Kidney epithelial cell (primary cell): ENCODE results near the gene PTPN18. TPM values are rescaled to one million over a fixed set of nuclear protein-coding genes. Genes with fewer than 3 reads are reported as not detected.

Experiments used
- DNase-seq: peaks from one replicate; pipeline ENCODE4 v3.0.0-alpha.2; 2010; ENCODE audit warnings: low read depth
- H3K27me3 ChIP-seq: 2 replicates; pipeline ENCODE4 v1.6.0; 2011; ENCODE audit warnings: low read length; ENCODE audit not compliant: control insufficient read depth, insufficient read depth
- H3K36me3 ChIP-seq: 2 replicates; pipeline ENCODE4 v1.5.1; 2011; ENCODE audit warnings: low read length; ENCODE audit not compliant: control insufficient read depth, insufficient read depth
- H3K4me3 ChIP-seq: 2 replicates; pipeline ENCODE4 v1.5.1; 2011; ENCODE audit warnings: low read depth, mild to moderate bottlenecking, control low read depth, low read length
- CTCF ChIP-seq: IDR thresholded peaks from 2 replicates; pipeline ENCODE4 v1.5.1; 2011; ENCODE audit warnings: mild to moderate bottlenecking, moderate library complexity, low read length, control low read depth, inconsistent platforms; ENCODE audit not compliant: insufficient read depth, poor library complexity, severe bottlenecking
- total RNA-seq: library from RNA; depleted of rRNA; stranded (reverse); fragments of >200 nt; gene quantifications from 2 replicates; pipeline ENCODE4 v1.2.3, GENCODE V29; 2015

The PTPN18 gene
- total RNA-seq, 1 donor from 2014 or later: 15.9 TPM

GRCh38 chr2:130378898-130379214 lies 23.0 kb downstream of the PTPN18 start:
- H3K27me3 ChIP-seq: no peaks in the 10 kb centered on the region
- no peak for TF ChIP-seq CTCF
- DNase-seq: no peak

GRCh38 chr2:130380096-130380934 lies 24.5 kb downstream of the PTPN18 start:
- no peaks in the 10 kb centered on the region for H3K36me3 ChIP-seq
- no peak for DNase-seq
- H3K27me3 ChIP-seq: no peaks in the 10 kb centered on the region
- no peak for TF ChIP-seq CTCF
- H3K4me3 ChIP-seq: no peak overlapping the region

More at GRCh38 chr2:130378898-130379214, 23.0 kb downstream of the PTPN18 start:
- no peak overlapping the region for H3K4me3 ChIP-seq
- no peaks in the 10 kb centered on the region for H3K36me3 ChIP-seq

GRCh38 chr2:130381145-130381544 lies 25.3 kb downstream of the PTPN18 start:
- no peak for TF ChIP-seq CTCF
- no peak overlapping the region for H3K4me3 ChIP-seq
- DNase-seq: no peak
- no peaks in the 10 kb centered on the region for H3K27me3 ChIP-seq
- no peaks in the 10 kb centered on the region for H3K36me3 ChIP-seq

GRCh38 chr2:130381619-130382018 lies 25.8 kb downstream of the PTPN18 start:
- Histone ChIP-seq H3K4me3 (no peak overlapping the region), H3K36me3 (no peaks in the 10 kb centered on the region), H3K27me3 (no peaks in the 10 kb centered on the region)
- DNase-seq: no peak
- TF ChIP-seq CTCF: no peak

GRCh38 chr2:130382313-130382917 lies 26.6 kb downstream of the PTPN18 start:
- no peak overlapping the region for H3K4me3 ChIP-seq

More at GRCh38 chr2:130382313-130382917, 26.6 kb downstream of the PTPN18 start:
- Histone ChIP-seq H3K36me3 (no peaks in the 10 kb centered on the region), H3K27me3 (no peaks in the 10 kb centered on the region)
- no peak for TF ChIP-seq CTCF
- DNase-seq: no peak
